ENCODE data around the gene FCHSD2. TPM values are rescaled to one million over a fixed set of nuclear protein-coding genes. Genes with fewer than 3 reads are reported as not detected.

FCHSD2 gene
- total and polyA plus RNA-seq, 2 of the 13 experiments (the other 11 are each of a cell fraction or from before 2014, with no cell fraction given) = 20.5 to 24.8 TPM

DNA sequence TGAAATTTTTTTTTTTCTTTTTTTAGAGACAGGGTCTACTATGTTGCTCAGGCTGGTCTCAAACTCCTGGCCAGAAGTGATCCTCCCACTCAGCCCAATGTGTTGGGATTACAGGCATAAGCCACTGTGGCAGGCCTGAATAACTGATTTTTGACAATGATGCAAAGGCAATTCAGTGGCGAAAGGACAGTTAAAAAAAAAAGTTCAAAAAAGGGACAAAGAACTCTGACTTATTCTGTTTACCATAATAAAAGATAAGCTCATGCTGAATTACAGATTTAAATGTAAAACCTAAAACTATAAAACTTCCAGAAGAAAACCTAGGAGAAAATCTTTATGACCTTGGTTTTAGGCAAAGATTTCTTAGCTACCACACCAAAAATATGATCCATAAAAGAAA lies 279.0 kb downstream of the FCHSD2 start:
- TF ChIP-seq, protein P1, sequence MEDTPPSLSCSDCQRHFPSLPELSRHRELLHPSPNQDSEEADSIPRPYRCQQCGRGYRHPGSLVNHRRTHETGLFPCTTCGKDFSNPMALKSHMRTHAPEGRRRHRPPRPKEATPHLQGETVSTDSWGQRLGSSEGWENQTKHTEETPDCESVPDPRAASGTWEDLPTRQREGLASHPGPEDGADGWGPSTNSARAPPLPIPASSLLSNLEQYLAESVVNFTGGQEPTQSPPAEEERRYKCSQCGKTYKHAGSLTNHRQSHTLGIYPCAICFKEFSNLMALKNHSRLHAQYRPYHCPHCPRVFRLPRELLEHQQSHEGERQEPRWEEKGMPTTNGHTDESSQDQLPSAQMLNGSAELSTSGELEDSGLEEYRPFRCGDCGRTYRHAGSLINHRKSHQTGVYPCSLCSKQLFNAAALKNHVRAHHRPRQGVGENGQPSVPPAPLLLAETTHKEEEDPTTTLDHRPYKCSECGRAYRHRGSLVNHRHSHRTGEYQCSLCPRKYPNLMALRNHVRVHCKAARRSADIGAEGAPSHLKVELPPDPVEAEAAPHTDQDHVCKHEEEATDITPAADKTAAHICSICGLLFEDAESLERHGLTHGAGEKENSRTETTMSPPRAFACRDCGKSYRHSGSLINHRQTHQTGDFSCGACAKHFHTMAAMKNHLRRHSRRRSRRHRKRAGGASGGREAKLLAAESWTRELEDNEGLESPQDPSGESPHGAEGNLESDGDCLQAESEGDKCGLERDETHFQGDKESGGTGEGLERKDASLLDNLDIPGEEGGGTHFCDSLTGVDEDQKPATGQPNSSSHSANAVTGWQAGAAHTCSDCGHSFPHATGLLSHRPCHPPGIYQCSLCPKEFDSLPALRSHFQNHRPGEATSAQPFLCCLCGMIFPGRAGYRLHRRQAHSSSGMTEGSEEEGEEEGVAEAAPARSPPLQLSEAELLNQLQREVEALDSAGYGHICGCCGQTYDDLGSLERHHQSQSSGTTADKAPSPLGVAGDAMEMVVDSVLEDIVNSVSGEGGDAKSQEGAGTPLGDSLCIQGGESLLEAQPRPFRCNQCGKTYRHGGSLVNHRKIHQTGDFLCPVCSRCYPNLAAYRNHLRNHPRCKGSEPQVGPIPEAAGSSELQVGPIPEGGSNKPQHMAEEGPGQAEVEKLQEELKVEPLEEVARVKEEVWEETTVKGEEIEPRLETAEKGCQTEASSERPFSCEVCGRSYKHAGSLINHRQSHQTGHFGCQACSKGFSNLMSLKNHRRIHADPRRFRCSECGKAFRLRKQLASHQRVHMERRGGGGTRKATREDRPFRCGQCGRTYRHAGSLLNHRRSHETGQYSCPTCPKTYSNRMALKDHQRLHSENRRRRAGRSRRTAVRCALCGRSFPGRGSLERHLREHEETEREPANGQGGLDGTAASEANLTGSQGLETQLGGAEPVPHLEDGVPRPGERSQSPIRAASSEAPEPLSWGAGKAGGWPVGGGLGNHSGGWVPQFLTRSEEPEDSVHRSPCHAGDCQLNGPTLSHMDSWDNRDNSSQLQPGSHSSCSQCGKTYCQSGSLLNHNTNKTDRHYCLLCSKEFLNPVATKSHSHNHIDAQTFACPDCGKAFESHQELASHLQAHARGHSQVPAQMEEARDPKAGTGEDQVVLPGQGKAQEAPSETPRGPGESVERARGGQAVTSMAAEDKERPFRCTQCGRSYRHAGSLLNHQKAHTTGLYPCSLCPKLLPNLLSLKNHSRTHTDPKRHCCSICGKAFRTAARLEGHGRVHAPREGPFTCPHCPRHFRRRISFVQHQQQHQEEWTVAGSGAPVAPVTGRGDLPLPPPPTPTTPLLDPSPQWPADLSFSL (CRISPR knock-in tag; IDR thresholded peaks at IDR 0.05) = no peak
- TF ChIP-seq SAFB2 (CRISPR knock-in tag; IDR thresholded peaks at IDR 0.05; ENCODE audit: borderline replicate concordance, low read depth) = no peak
- TF ChIP-seq SIN3A (IDR thresholded peaks at IDR 0.05; ENCODE audit: borderline replicate concordance, low read depth, low read length) = no peak
- no peak for TF ChIP-seq ZSCAN9 (CRISPR knock-in tag; IDR thresholded peaks at IDR 0.05; ENCODE audit: borderline replicate concordance)
- no peak for TF ChIP-seq ZNF709 (CRISPR knock-in tag; IDR thresholded peaks at IDR 0.05)
- no peak for TF ChIP-seq ONECUT2 (CRISPR knock-in tag; IDR thresholded peaks at IDR 0.05)
- no peak for TF ChIP-seq ZSCAN31 (CRISPR knock-in tag; IDR thresholded peaks at IDR 0.05; ENCODE audit: low read depth)
- no peak overlapping the region for H3K4me3 ChIP-seq (replicated peaks in 1 of 3; ENCODE audit: insufficient read depth in 1 of 3, low read depth in 2 of 3, low read length in 3 of 3)
- ATAC-seq = no peak
- in situ Hi-C loops (cut with HindIII; ENCODE audit: extremely low pct_ligation_motif_present, low pct_unique_long_range_greater_than_20kb) (no loop called here), intact Hi-C loops (cut with micrococcal nuclease; ENCODE audit: unreplicated experiment) (no loop called here)
- no peak for DNase-seq (ENCODE audit: low spot score)
- H3K27ac ChIP-seq (ENCODE audit: extremely low read length, insufficient read depth, low read length) = no peak overlapping the region
- H3K4me2 ChIP-seq (ENCODE audit: low read depth, low read length) = no peak overlapping the region
- no peak overlapping the region for H2AFZ ChIP-seq (ENCODE audit: low read length)
- ChIA-PET CTCF (ENCODE audit: low intra/inter-chr PET ratio, low total read pairs) (no interaction called here), POLR2A (no interaction called here)
- no peaks in the 10 kb centered on the region for H3K9me3 ChIP-seq (ENCODE audit: low read length)
- FAIRE-seq = no peak
- 100% methylated on average over 1 of the region's 1 CpG for WGBS (ENCODE audit: low lambda C conversion rate)
- no peak overlapping the region for H3K9ac ChIP-seq (ENCODE audit: insufficient read depth, low read depth, low read length)
- peaks cover 16 to 42% of the 10 kb centered on the region in 2 experiments for H3K36me3 ChIP-seq (replicated peaks in 1 of 2; ENCODE audit: control insufficient read depth in 1 of 2, insufficient read depth in 2 of 2, low read length in 2 of 2)
- H3K79me2 ChIP-seq (ENCODE audit: insufficient read depth, low read length) = no peaks in the 10 kb centered on the region
- no peaks in the 10 kb centered on the region for H3K4me1 ChIP-seq (ENCODE audit: insufficient read depth, low read length)
- H3K27me3 ChIP-seq (ENCODE audit: control insufficient read depth in 1 of 2, insufficient read depth in 2 of 2, low read length in 2 of 2) = no peaks in the 10 kb centered on the region
- no peaks in the 10 kb centered on the region; the same call in 1 of the 2 replicates for H4K20me1 ChIP-seq (ENCODE audit: insufficient read depth, low read length)
- BruUV-seq (replicated peaks) = no TSS peak
